Endometrium (tissue), 2 donors: ENCODE measurements around the gene SZT2.

Experiments used
- FAIRE-seq: peaks from 2 replicates; lab custom pipeline; 2012; peaks lifted over from hg19 to GRCh38; lab: Jason Lieb, UNC
- donor health status: control.
- donor health status: control.

SZT2 gene

DNA sequence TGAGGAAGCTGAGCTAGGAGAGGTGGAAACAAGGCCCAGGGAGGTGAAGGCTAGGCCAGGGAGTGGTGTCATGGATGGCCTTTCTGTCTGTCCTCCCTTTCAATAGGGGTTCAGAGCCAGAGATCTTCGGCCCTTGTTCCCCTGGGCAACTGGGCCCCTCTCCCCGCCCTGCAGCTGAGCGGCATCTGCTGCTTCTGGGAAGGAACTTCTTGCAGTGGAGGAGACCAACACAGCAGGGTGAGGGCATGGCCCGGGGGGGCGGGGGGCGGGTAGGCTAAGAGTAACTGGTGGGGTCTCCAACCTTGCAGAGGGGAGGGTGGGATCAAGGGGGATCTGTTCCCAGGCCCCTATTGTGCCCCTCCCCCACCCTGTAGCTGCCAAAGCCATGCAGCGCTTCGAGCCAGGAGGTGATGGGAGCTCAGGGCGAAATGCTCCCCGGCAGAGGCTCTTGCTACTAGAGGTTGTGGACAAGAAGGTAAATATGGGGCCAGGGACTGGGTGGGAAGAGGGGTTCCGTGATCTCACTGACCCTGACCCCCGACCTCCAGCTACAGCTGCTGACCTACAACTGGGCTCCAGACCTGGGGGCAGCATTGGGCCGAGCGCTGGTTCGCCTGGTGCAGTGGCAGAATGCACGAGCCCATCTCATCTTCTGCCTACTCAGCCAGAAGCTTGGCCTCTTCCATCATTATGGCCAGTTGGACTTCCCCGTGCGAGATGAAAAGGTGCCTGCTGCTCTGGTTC, 52.4 kb downstream of the SZT2 start:
- FAIRE-seq: no peak

DNA sequence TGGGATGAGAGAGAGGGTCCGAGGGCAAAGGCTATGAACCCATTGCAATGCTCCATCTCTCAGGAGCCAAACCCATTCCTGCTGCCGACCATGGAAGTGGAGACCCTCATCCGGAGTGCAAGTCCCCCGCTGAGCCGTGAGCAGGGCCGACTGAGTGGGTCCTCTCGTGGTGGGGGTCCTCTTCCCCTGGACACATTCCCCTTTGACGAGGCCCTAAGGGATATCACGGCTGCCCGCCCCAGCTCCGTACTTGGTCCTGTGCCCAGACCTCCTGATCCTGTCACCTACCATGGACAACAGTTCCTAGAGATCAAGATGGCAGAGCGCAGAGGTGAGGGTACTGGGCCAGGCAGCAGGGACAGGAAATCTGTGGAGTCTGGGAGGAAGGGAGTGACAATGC, 53.1 kb downstream of the SZT2 start:
- no peak for FAIRE-seq

DNA sequence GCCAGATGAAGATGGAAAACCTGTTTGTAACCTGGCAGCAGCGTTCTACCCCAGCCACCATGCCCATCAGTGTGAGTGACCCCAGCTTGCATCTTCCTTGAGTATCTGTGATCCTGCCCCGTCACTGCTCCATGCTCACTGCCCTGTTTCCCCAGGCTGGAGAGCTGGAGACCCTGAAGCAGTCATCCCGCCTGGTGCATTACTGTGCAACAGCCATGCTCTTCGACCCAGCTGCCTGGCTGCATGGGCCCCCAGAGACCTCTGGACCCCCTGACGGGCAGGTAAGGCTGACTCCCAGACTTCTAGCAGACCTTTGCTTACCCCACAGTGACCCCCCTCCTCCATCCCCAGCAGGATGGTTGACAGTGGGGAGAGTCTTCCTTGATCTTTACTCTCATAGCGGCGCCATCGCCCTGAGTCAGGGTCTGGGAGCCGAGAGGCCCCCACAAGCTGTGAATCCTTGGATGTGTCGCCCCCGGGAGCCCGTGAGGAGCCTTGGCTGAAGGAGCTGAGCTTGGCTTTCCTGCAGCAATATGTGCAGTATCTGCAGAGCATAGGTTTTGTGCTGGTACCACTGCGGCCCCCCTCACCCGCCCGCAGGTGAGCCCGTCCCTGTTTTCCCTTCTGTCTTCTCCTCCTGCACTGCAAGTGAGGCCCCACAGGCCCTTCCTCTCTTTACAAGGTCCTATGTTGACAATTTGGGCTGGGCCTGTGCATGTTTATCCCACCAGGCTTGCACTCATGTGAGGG, 53.7 kb downstream of the SZT2 start:
- no peak for FAIRE-seq

DNA sequence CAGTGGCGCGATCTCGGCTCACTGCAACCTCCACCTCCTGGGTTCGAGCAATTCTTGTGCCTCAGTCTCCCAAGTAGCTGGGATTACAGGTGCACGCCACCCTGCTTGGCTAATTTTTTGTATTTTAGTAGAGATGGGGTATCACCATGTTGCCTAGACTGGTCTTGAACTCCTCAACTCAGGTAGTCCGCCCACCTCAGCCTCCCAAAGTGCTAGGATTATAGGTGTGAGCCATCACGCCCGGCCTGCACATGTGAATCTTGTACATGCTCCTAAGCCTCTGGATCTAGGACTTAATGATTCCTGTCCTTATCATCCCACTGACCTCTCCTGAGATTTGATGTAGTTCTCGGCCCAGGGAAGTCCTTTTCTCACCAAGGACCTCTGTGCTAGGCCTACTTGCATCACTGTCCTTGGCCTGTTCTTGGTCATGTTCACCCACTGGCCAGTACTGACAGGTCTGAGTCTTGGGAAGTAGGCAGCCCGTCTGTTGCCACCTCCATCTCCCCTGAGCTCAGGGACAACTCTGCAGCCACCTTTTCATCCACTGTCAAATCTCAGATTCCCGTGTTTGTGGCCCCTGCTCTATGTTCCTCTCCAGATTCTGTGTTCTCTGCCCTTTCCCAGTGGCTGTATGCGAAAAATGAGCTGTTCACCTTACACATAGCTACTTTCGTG, 54.6 kb downstream of the SZT2 start:
- no peak for FAIRE-seq

DNA sequence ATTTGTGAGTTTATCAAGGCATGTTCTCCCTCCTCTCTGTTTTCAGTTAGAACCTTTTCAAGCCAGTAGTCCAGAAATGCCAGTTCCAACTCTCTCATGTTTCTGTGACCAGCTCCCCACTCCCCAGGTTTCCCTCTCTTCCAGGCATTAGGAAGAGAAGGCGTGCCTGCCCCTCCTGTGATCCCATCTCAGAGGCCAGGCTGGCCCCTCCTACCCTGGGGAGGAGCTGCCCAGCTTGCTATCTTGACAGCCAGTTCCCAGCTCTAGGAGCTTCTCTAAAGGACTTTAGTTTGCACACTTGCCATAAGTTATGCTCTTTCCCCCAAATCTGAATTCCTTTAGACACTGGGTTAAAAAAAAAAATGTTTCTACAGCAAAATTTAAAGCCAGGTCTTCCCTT, 55.1 kb downstream of the SZT2 start:
- FAIRE-seq: no peak

DNA sequence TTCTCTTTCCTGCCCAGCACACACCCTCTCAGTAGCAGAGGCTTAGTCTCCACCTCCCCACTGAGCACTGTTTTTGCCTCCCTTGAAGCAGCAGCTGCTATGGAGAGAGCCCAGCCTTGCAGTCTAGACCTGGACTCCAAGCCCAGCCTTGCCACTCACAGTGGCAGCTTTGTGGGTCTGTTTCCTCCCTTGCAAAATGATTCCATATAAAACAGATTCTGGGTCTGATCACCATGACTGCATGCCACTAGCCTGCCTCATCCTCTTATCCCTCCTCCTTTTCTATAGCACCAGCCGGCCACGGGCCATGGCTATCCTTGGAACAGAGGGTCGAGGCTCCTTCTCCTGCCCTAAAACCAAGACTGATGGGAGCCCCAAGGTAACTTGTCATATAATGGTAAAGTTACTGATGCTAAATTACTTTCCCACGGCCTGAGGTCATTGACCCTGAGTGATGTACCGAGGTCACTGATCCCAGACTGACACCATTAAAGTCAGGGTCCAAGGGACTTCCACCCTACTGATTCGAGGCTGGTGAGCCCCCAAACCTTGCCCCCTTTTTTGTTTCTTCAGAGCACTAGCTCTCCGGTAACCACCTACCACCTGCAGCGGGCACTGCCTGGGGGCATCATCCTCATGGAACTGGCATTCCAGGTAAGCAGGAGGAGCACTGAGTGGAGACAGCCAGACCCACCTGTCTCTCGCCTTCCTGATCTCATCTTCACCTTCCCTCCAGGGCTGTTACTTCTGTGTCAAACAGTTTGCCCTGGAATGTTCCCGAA, 56.1 kb downstream of the SZT2 start:
- no peak for FAIRE-seq

DNA sequence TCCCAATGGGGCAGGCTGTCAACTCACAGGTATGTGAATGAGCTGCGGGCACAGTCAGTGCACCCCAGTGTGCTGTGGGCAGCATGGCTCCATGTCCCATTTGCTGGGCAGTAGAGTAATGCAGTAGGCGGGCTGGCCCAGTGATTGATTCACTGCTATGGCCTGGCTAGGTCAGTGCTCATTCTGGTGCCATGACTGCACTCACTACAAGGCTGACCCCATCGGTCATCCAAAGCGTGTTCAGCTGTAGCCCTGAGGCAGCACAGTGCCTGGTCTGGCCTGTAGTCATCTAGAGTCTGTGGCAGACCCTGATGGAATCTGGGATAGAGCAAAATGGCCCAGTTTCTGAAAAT, 56.7 kb downstream of the SZT2 start:
- no peak for FAIRE-seq

DNA sequence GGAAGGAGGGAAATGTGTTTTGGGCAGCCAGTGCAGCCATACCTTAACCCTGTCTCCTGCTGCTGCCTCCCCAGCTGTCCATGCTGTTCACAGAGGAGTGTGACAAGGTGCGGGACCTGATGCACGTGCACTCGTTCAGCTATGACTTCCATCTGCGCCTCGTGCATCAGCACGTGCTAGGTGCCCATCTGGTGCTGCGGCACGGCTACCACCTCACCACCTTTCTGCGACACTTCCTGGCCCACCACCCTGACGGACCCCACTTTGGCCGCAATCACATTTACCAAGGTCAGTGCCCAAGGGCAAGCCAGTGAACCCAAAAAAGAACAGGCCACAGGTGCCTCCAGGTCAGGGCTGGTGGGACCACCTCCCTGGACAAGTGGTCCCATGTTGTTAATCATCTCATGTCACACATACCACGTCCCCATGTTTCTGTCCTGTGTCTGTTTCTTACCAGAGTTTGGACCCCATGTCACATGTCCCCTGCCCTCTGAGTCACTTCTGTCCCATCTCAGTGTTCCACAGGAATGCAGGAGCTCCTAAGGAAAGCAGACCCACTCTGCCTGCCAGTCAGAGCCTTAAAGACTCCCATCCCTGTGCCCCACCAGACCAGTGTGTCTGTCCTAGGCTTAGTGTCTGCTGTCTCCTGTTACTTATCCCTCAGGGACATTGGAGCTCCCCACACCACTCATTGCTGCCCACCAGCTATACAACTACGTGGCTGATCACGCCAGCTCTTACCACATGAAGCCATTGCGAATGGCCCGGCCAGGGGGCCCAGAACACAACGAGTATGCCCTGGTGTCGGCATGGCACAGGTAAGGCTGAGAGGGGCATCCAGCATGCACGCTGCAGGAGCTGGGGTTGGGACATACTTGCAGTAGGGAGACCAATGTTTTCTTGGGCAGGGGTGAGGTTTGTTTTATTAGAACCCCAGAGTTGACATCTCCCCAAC, 57.5 kb downstream of the SZT2 start:
- FAIRE-seq: no peak

DNA sequence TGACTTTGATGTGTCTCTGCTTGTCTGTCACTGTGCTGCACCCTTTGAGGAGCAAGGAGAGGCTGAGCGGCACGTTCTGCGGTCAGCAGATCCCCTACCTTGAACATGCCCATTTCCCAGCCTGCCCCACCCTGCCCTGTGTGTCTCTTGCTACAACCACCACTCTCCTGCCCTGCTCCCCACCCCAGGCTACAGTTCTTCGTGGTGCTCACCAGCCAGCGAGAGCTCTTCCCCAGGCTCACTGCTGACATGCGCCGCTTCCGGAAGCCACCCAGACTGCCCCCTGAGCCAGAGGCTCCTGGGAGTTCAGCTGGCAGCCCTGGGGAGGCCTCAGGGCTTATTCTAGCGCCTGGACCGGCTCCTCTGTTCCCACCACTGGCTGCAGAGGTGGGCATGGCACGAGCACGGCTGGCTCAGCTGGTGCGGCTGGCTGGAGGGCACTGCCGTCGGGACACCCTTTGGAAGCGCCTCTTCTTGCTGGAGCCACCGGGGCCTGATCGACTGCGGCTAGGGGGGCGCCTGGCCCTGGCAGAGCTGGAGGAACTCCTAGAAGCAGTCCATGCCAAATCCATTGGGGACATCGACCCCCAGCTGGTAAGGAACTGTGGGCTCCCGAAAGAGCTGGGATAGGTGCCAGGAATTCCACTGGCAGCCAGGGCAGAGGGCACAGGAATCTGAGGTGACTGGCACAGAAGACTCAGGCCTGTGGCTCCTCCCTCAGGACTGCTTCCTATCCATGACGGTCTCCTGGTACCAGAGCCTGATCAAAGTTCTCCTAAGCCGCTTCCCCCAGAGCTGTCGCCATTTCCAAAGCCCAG, 58.4 kb downstream of the SZT2 start:
- FAIRE-seq: no peak

DNA sequence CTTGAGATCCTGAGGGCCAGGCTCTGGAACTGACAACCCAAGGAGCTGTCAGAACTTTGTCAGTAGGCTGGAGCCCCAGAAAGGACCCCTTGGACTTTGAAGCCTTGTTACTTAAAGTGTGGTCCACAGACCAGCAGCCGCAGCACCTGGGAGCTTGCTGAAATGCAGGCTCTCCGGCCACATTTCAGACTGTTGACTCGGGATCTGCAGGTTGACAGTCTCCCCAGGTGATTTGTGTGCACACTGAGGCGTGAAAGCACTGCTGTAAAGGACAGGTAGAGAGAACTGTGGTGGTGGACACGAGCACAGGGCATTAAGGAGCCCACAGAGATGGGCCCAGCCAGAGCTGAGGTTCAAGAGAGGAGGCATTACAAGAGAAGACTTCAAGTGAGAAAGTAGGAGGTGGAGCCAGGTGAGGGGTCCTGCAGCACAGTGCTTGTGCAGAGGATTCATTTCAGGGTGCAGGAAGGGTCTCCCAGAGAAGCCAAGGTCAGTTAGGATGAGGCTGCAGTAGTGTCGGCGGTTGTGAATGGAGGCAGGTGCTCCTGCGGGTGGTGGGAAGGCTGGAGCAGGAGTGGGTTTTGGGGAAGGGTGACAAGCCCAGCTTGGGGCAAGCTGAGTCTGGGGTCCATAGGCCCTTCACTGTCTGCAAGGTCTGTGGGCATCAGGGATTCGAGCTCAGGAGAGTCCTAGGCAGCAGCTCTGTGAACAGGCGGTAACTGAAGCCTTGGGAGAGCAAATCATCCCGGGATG, 59.4 kb downstream of the SZT2 start:
- no peak for FAIRE-seq

DNA sequence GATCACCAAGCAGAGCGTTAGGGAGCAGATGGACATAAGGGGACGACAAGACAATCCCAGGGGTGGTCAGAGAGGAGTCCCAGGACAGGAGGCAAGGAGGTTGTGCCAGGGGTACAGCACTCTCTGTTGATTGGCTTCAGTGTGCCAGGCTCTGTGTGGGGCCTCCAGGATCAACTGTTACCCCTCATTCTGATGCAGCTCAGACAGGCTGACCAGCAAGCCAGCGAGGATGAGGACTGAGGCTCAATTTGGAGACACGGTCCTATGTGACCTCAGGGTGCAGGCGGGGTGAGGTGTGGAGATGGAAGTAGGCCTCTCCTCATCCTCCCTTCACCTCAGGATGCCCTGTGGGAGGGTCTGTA, 60.0 kb downstream of the SZT2 start:
- FAIRE-seq: no peak

DNA sequence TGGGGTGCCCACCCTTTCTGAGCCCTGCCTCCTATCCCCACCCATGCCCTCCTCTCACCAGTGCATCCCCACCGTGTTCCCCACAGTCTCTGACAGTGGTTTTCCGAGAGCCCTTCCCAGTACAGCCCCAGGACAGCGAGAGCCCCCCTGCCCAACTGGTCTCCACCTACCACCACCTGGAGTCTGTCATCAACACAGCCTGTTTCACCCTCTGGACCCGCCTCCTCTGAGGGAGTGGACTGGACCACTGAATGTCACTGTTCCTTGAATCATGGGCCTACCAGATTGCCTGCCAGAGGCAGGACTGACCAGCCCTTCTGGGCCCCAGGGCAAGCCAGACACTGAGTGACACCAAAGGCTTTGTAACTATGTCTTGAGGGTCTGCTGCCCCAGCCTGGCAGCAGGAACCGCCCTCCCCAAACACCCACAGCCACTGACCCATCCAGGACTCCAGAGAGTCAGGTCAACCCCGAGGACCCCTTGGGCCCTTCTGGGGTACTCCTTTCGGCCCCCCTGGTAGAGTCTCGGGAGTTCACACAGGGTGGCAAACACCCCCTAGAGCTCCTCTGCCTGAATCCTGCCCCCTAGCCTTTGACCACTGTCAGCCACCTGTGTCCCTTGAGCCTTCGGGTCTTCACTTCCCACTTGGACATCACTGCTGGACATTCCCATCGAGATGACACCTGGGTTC, 60.7 kb downstream of the SZT2 start:
- FAIRE-seq: no peak

DNA sequence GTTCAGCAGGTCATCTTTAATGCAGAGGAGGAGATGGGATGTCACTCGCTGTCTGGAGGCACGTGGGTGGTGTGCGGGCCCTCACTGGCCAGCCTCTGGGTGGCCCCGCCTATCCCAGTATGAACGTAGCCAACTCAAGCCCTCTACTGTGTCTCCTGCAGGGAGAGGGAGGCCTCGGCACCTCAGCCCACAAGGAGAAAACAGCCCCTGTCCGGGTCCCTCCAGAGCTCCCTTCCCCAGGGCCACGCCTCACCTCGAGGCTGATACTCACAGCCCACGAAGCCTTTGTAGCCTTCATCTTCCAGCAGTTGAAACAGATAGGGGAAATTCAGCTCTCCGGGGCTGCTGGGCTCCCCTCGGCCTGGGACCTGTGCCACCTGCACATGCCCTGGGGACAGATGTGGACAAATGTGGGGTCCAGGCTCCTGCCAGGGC, 61.5 kb downstream of the SZT2 start:
- FAIRE-seq: no peak

DNA sequence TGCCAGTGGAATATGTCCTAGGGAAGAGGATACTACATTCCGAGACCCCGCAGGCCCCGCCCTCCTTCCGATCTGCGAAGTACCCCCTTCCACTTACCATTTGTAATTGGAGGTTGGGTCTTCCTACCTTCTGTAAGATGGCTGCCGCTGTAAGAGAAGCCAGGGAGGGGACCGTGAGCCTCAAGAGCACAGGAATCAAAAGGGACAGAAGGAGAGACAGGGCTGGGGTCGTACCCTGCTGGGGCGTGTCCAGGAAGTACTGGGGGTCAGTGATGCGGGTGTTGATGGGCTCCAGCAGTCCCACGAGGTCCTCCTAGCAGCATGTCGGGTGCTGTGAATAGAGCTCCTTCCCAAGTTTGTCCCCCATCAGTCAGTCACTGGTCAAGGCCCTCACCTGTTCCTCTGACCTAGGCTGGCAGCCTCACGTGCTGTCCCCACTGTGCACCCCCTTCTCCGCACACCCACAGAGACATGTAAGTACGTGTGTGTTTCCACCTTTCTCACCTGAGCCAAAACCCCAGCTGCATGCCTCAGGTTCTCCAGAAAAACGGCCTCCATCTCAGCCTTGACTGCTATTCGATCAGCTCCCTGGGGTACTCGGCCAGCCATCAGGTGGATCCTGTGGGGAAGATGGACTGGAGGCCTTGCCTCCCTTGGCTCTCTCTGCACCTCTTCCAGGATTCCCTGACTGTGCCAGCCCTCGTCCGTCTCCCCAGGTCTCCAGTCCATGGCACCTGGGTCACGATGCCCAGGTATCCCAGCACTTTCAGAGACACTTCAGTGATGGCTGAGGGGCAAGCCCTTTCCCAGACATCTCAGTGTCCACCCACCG, 62.2 kb downstream of the SZT2 start:
- no peak for FAIRE-seq

DNA sequence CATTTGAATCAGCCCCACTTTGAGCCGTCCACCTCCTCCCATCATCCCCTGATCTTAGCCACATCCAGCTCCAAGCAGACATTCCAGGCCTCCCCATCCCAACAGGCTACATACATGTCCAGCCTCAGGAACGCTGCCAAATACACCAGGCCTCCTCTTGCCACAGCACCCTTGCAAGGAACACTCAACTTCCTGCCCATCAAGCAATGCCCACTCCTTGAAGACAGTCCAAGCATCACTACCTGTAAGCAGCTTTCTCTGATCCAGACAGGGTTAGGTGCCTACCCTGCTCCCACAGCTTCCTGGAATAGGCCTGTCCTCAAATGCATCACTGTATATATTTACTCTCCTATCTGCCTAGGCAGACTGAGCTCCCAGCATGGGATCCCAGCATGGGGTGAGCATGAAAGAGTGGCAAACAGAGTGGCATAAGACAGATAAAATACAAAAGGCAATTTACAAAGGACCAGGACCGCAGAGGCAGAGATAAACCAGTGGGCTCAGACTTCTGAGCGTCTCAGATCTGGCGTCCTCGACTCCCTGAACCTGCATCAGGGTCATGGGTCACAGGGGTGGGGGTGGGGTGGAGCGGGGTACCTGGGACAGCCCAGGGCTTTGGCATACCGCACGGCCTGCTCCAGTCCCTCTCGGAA, 63.2 kb downstream of the SZT2 start:
- no peak for FAIRE-seq

DNA sequence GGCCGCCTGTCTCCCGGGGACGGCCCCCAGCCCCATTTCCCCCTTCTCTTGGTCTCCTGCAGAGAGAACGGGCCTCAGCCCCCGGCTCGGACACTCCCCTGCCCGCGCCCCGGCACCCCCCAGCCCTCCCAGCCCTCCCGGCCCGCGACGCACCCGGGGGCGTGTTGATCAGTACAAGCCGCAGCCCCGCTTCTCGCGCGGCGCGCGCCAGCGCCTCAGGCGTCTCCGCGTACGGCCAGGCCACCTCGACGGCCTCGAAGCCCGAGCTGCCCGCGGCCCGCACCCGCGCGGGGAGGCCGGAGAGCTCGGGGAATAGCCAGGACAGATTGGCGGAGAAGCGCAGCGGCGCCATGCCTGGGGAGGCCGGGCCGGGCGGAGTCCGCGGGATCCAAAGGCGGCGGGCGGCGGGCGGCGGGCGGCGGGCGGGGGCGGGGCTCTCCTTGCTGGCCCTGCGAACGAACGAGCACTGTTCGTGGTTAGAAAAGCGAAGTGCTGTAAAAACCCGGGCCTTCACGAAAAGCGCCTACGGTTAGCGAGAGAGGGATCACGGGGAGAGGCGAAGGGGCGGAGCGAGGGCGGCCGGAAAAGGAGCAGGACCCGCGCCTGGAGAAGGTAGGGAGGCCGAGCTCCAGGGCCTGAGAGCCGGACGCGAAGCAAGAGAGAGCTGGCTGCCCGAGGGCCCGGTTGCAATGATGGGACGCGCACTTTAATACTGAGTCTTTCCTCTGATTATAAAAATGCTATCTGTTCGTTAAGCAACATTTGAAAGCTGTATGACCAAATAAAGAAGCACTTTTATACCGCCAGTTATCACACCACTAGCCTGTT, 64.0 kb downstream of the SZT2 start, which contains the start of gene HYI:
Gene HYI, minus strand, starts transcription at position 490 of the 828 bp plus-strand sequence. Its CDS starts 138 bp downstream, at position 352.
- no peak for FAIRE-seq
